GM23338 (cell line): Measurements from ENCODE around the gene CNOT6. TPM values are rescaled to one million over a fixed set of nuclear protein-coding genes. Genes with fewer than 3 reads are reported as not detected.

Experiments
- ATAC-seq: fragments of 200-7000 bp; cut with Tn5 transposase; 3 replicates; pipeline ENCODE4 v1.9.1; 2020
- DNase-seq: peaks from one replicate; pipeline ENCODE4 v3.0.0-alpha.2; 2015; ENCODE audit warnings: low spot score
- H2AFZ ChIP-seq: fragments of 200-600 bp; sonication (generic); 2 replicates; pipeline ENCODE4 v1.8.0; 2016; ENCODE audit warnings: antibody characterized with exemption, mild to moderate bottlenecking, moderate library complexity
- H3F3A ChIP-seq: fragments of 200-600 bp; sonication (generic); replicated peaks from 2 replicates; pipeline ENCODE4 v1.8.0; 2017; ENCODE audit warnings: antibody characterized with exemption, mixed run types, low read depth
- H3K27ac ChIP-seq: fragments of 200-600 bp; sonication (generic); 2 replicates; pipeline ENCODE4 v1.6.1; 2016; ENCODE audit warnings: low read depth
- H3K27me3 ChIP-seq: fragments of 200-600 bp; sonication (generic); 2 replicates; pipeline ENCODE4 v1.8.0; 2016; ENCODE audit warnings: mild to moderate bottlenecking, mixed run types, moderate library complexity; ENCODE audit not compliant: insufficient read depth
- H3K36me3 ChIP-seq: fragments of 200-600 bp; sonication (generic); 2 replicates; pipeline ENCODE4 v1.8.0; 2016; ENCODE audit warnings: mild to moderate bottlenecking; ENCODE audit not compliant: insufficient read depth
- H3K4me1 ChIP-seq: fragments of 200-600 bp; sonication (generic); 2 replicates; pipeline ENCODE4 v1.8.0; 2016; ENCODE audit warnings: mild to moderate bottlenecking, moderate library complexity; ENCODE audit not compliant: insufficient read depth
- H3K4me2 ChIP-seq: fragments of 200-600 bp; sonication (generic); 2 replicates; pipeline ENCODE4 v1.7.1; 2017; ENCODE audit warnings: mixed run types
- H3K4me3 ChIP-seq: fragments of 200-600 bp; sonication (generic); 2 replicates; pipeline ENCODE4 v1.6.1; 2016; ENCODE audit warnings: mixed run types
- H3K79me2 ChIP-seq: fragments of 200-600 bp; sonication (generic); replicated peaks from 2 replicates; pipeline ENCODE4 v1.8.0; 2017; ENCODE audit warnings: mild to moderate bottlenecking; ENCODE audit not compliant: insufficient read depth
- H3K9me2 ChIP-seq: fragments of 200-600 bp; sonication (generic); 2 replicates; pipeline ENCODE4 v1.8.0; 2017; ENCODE audit not compliant: insufficient read depth
- H4K20me1 ChIP-seq: fragments of 200-600 bp; sonication (generic); replicated peaks from 2 replicates; pipeline ENCODE4 v1.8.0; 2017; ENCODE audit warnings: mild to moderate bottlenecking; ENCODE audit not compliant: insufficient read depth
- H3K27ac Mint-ChIP-seq: 2 replicates; pipeline ENCODE4 v1.8.0; 2020; ENCODE audit warnings: inconsistent platforms, mild to moderate bottlenecking, moderate library complexity, mixed read lengths
- H3K27me3 Mint-ChIP-seq: 3 replicates; pipeline ENCODE4 v1.8.0; 2022; ENCODE audit warnings: low read depth, mild to moderate bottlenecking, moderate library complexity, mixed read lengths, inconsistent platforms; ENCODE audit not compliant: insufficient read depth, poor library complexity
- H3K36me3 Mint-ChIP-seq: 3 replicates; pipeline ENCODE4 v1.8.0; 2021; ENCODE audit warnings: low read depth, mild to moderate bottlenecking, inconsistent platforms, moderate library complexity, mixed read lengths
- H3K4me1 Mint-ChIP-seq: 3 replicates; pipeline ENCODE4 v1.8.0; 2020; ENCODE audit warnings: mild to moderate bottlenecking, inconsistent platforms, mixed read lengths
- H3K4me3 Mint-ChIP-seq: 3 replicates; pipeline ENCODE4 v1.8.0; 2021; ENCODE audit warnings: moderate library complexity, mild to moderate bottlenecking, inconsistent platforms, mixed read lengths
- H3K9me3 Mint-ChIP-seq: 3 replicates; pipeline ENCODE4 v1.8.0; 2020; ENCODE audit warnings: moderate library complexity, mild to moderate bottlenecking, inconsistent platforms, mixed read lengths
- CREB1 ChIP-seq: fragments of 250-450 bp; sonication (Bioruptor Pico); IDR thresholded peaks from 2 replicates; pipeline ENCODE4 v1.5.0; 2020; ENCODE audit warnings: low read depth, mild to moderate bottlenecking, moderate library complexity
- ETS1 ChIP-seq: IDR thresholded peaks from 2 replicates; pipeline ENCODE4 v1.6.1; 2016; ENCODE audit warnings: antibody characterized with exemption
- EZH2 ChIP-seq: fragments of 200-600 bp; sonication (generic); IDR thresholded peaks from one replicate; pipeline ENCODE4 v1.8.0; 2017; ENCODE audit warnings: antibody characterized with exemption, mild to moderate bottlenecking, low read depth; ENCODE audit not compliant: unreplicated experiment
- EZH2phosphoT487 ChIP-seq: fragments of 200-600 bp; sonication (generic); IDR thresholded peaks from one replicate; pipeline ENCODE4 v1.8.1; 2018; ENCODE audit warnings: antibody characterized with exemption; ENCODE audit not compliant: unreplicated experiment
- POLR2AphosphoS5 ChIP-seq: IDR thresholded peaks from 2 replicates; pipeline ENCODE4 v1.6.1; 2016; ENCODE audit warnings: antibody characterized with exemption, low read depth
- STAT1 ChIP-seq: IDR thresholded peaks from one replicate; pipeline ENCODE4 v1.6.1; 2016; ENCODE audit warnings: antibody characterized with exemption; ENCODE audit not compliant: unreplicated experiment
- ZNF114 ChIP-seq: fragments of 250-450 bp; sonication (Bioruptor Pico); IDR thresholded peaks from 2 replicates; pipeline ENCODE4 v1.5.0; 2020; ENCODE audit warnings: mild to moderate bottlenecking, moderate library complexity
- ZNF331 ChIP-seq: fragments of 250-450 bp; sonication (Bioruptor Pico); IDR thresholded peaks from 2 replicates; pipeline ENCODE4 v1.5.0; 2020; ENCODE audit warnings: low read depth, mild to moderate bottlenecking, moderate library complexity
- polyA plus RNA-seq: library from polyadenylated mRNA; unstranded; fragments of >200 nt; fragmentation: Nextera tagmentation; extraction: Ambion mirVana; gene quantifications from 2 replicates; pipeline ENCODE4 v1.2.1, GENCODE V29; 2016
- total RNA-seq: library from RNA; depleted of rRNA; stranded (reverse); fragments of >200 nt; shearing (Covaris generic); gene quantifications from 2 replicates; pipeline ENCODE4 v1.2.3, GENCODE V29; 2014
- TF ChIP-seq, protein P1 (sequence below): fragments of 250-450 bp; sonication (Bioruptor Pico); IDR thresholded peaks from 2 replicates; pipeline ENCODE4 v1.5.0; 2020; ENCODE audit warnings: mild to moderate bottlenecking, moderate library complexity

Gene CNOT6
- total and polyA plus RNA-seq, 2 experiments from 2014 or later, result 14.6 to 38.7 TPM

GRCh38 chr5:180521101-180521500 lies 26.9 kb downstream of the CNOT6 start:
- Histone ChIP-seq H3K9me2 (no peaks in the 10 kb centered on the region), H2AFZ (no peak overlapping the region), H3K79me2 (peaks cover 100% of the 10 kb centered on the region), H3K4me2 (no peak overlapping the region), H4K20me1 (peaks cover 88% of the 10 kb centered on the region), H3F3A (no peaks in the 10 kb centered on the region), H3K27ac (no peak overlapping the region), H3K27me3 (no peaks in the 10 kb centered on the region), H3K4me1 (peaks cover 40% of the 10 kb centered on the region), H3K36me3 (no peaks in the 10 kb centered on the region), H3K4me3 (no peak overlapping the region)
- peak overlapping the region; percentile 45; the same call in 1 of the 2 replicates for H3K27ac Mint-ChIP-seq
- TF ChIP-seq ZNF114 (no peak), POLR2AphosphoS5 (no peak)
- H3K27me3 Mint-ChIP-seq, result peaks cover 9% of the 10 kb centered on the region
- peaks cover 6% of the 10 kb centered on the region; the same call in 2 of the 3 replicates for H3K36me3 Mint-ChIP-seq
- ATAC-seq, result no peak
- DNase-seq, result no peak
- H3K4me3 Mint-ChIP-seq, result no peak overlapping the region
- no peaks in the 10 kb centered on the region for H3K9me3 Mint-ChIP-seq
- peaks cover 69% of the 10 kb centered on the region for H3K4me1 Mint-ChIP-seq

DNA sequence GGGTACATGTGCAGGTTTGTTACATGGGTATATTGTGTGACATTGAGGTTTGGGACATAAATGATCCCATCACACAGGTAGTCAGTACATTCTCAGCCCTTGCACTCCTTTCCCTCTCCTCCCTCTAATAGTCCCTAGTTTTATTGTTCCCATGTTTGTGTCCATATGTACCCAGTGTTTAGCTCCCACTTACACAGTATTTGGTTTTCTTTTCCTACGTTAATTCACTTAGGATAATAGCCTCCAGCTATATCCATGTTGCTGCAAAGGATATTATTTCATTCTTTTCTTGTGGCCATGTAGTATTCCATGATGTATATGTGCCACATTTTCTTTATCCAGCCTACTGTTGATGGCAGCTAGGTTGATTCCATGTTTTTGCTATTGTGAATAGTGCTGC lies 27.4 kb downstream of the CNOT6 start:
- H3K9me2 ChIP-seq, result no peaks in the 10 kb centered on the region

GRCh38 chr5:180522330-180522729 lies 28.2 kb downstream of the CNOT6 start:
- no peaks in the 10 kb centered on the region for H3K9me3 Mint-ChIP-seq
- Histone ChIP-seq H3K27me3 (no peaks in the 10 kb centered on the region), H3K4me1 (peaks cover 45% of the 10 kb centered on the region), H2AFZ (no peak overlapping the region), H3K4me3 (no peak overlapping the region), H3K27ac (no peak overlapping the region; the same call in 1 of the 2 replicates), H3K4me2 (peak overlapping the region; percentile 31; the same call in 1 of the 2 replicates), H3K9me2 (no peaks in the 10 kb centered on the region), H3K79me2 (peaks cover 100% of the 10 kb centered on the region), H3F3A (no peaks in the 10 kb centered on the region), H4K20me1 (peaks cover 86% of the 10 kb centered on the region), H3K36me3 (no peaks in the 10 kb centered on the region)
- H3K27ac Mint-ChIP-seq, result 0 out of 2 replicates have a peak overlapping the region, but pooled peaks have one; percentile 47
- DNase-seq, result no peak
- H3K4me3 Mint-ChIP-seq, result no peak overlapping the region; the same call in 2 of the 3 replicates
- peaks cover 67% of the 10 kb centered on the region for H3K4me1 Mint-ChIP-seq
- peaks cover 9% of the 10 kb centered on the region for H3K27me3 Mint-ChIP-seq
- H3K36me3 Mint-ChIP-seq, result peaks cover 11% of the 10 kb centered on the region; the same call in 2 of the 3 replicates
- ATAC-seq, result no peak
- TF ChIP-seq, protein P1, sequence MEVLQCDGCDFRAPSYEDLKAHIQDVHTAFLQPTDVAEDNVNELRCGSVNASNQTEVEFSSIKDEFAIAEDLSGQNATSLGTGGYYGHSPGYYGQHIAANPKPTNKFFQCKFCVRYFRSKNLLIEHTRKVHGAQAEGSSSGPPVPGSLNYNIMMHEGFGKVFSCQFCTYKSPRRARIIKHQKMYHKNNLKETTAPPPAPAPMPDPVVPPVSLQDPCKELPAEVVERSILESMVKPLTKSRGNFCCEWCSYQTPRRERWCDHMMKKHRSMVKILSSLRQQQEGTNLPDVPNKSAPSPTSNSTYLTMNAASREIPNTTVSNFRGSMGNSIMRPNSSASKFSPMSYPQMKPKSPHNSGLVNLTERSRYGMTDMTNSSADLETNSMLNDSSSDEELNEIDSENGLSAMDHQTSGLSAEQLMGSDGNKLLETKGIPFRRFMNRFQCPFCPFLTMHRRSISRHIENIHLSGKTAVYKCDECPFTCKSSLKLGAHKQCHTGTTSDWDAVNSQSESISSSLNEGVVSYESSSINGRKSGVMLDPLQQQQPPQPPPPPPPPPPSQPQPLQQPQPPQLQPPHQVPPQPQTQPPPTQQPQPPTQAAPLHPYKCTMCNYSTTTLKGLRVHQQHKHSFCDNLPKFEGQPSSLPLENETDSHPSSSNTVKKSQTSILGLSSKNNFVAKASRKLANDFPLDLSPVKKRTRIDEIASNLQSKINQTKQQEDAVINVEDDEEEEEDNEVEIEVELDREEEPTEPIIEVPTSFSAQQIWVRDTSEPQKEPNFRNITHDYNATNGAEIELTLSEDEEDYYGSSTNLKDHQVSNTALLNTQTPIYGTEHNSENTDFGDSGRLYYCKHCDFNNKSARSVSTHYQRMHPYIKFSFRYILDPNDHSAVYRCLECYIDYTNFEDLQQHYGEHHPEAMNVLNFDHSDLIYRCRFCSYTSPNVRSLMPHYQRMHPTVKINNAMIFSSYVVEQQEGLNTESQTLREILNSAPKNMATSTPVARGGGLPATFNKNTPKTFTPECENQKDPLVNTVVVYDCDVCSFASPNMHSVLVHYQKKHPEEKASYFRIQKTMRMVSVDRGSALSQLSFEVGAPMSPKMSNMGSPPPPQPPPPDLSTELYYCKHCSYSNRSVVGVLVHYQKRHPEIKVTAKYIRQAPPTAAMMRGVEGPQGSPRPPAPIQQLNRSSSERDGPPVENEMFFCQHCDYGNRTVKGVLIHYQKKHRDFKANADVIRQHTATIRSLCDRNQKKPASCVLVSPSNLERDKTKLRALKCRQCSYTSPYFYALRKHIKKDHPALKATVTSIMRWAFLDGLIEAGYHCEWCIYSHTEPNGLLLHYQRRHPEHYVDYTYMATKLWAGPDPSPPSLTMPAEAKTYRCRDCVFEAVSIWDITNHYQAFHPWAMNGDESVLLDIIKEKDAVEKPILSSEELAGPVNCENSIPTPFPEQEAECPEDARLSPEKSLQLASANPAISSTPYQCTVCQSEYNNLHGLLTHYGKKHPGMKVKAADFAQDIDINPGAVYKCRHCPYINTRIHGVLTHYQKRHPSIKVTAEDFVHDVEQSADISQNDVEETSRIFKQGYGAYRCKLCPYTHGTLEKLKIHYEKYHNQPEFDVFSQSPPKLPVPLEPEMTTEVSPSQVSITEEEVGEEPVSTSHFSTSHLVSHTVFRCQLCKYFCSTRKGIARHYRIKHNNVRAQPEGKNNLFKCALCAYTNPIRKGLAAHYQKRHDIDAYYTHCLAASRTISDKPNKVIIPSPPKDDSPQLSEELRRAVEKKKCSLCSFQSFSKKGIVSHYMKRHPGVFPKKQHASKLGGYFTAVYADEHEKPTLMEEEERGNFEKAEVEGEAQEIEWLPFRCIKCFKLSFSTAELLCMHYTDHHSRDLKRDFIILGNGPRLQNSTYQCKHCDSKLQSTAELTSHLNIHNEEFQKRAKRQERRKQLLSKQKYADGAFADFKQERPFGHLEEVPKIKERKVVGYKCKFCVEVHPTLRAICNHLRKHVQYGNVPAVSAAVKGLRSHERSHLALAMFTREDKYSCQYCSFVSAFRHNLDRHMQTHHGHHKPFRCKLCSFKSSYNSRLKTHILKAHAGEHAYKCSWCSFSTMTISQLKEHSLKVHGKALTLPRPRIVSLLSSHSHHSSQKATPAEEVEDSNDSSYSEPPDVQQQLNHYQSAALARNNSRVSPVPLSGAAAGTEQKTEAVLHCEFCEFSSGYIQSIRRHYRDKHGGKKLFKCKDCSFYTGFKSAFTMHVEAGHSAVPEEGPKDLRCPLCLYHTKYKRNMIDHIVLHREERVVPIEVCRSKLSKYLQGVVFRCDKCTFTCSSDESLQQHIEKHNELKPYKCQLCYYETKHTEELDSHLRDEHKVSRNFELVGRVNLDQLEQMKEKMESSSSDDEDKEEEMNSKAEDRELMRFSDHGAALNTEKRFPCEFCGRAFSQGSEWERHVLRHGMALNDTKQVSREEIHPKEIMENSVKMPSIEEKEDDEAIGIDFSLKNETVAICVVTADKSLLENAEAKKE (CRISPR knock-in tag), result no peak
- TF ChIP-seq STAT1 (no peak), ZNF331 (no peak), ETS1 (no peak), POLR2AphosphoS5 (no peak), EZH2 (no peak)

More for the DNA sequence above, 27.4 kb downstream of the CNOT6 start:
- Histone ChIP-seq H2AFZ (no peak overlapping the region), H3F3A (no peaks in the 10 kb centered on the region), H3K4me1 (peaks cover 45% of the 10 kb centered on the region), H3K36me3 (no peaks in the 10 kb centered on the region), H3K27ac (no peak overlapping the region), H3K79me2 (peaks cover 100% of the 10 kb centered on the region), H3K27me3 (no peaks in the 10 kb centered on the region), H3K4me2 (0 out of 2 replicates have a peak overlapping the region, but pooled peaks have one; percentile 31), H4K20me1 (peaks cover 88% of the 10 kb centered on the region), H3K4me3 (no peak overlapping the region)
- Mint-ChIP-seq H3K27me3 (peaks cover 9% of the 10 kb centered on the region), H3K4me1 (peaks cover 70% of the 10 kb centered on the region), H3K4me3 (no peak overlapping the region), H3K27ac (no peak overlapping the region; the same call in 1 of the 2 replicates), H3K9me3 (no peaks in the 10 kb centered on the region), H3K36me3 (peaks cover 11% of the 10 kb centered on the region; the same call in 2 of the 3 replicates)
- no peak for ATAC-seq
- no peak for DNase-seq
- no peak for TF ChIP-seq CREB1 (CRISPR knock-in tag)
- TF ChIP-seq EZH2phosphoT487, result no peak
